Hepatocyte (in vitro differentiated cells): ENCODE data around the gene OR13J1.

Source experiments
- CTCF ChIP-seq: fragments of 200-600 bp; sonication (generic); IDR thresholded peaks from 2 replicates; pipeline ENCODE4 v1.5.1; 2016; ENCODE audit warnings: antibody characterized with exemption, mild to moderate bottlenecking; ENCODE audit not compliant: poor library complexity
- EZH2 ChIP-seq: fragments of 200-600 bp; sonication (generic); IDR thresholded peaks from 2 replicates; pipeline ENCODE4 v1.6.1; 2016; ENCODE audit warnings: antibody characterized with exemption, mild to moderate bottlenecking, borderline replicate concordance

GRCh38 chr9:35842795-35843194, 27.4 kb downstream of the OR13J1 start:
- TF ChIP-seq CTCF (no peak), EZH2 (no peak)
